ENCODE data around the gene CYP8B1.
"Not testable (repeated sequence)": the region's sequence is repeated elsewhere in the genome, so short reads cannot be mapped to it uniquely, and the experiment has no call there.

The CYP8B1 gene

GRCh38 chr3:42883251-42883930 is 7.7 kb upstream of the CYP8B1 start:
- not testable (repeated sequence) for DNase-seq

- DNase-seq = peak; percentile 79
Measured at GRCh38 chr3:42880601-42881451, 5.1 kb upstream of the CYP8B1 start.

- no peak for DNase-seq
Measured at GRCh38 chr3:42880183-42880582, 4.5 kb upstream of the CYP8B1 start.

- DNase-seq = no peak
Measured at GRCh38 chr3:42877881-42878280, 2.2 kb upstream of the CYP8B1 start.

- DNase-seq = no peak
Measured at GRCh38 chr3:42876940-42877720, 1.5 kb upstream of the CYP8B1 start.

- no peak for DNase-seq
Measured at GRCh38 chr3:42876401-42876800, 722 bp upstream of the CYP8B1 start.

- no peak for DNase-seq
Measured at GRCh38 chr3:42874749-42875148, 930 bp downstream of the CYP8B1 start.

GRCh38 chr3:42873221-42873982 is 2.3 kb downstream of the CYP8B1 start:
- no peak for DNase-seq

GRCh38 chr3:42872718-42873117 is 3.0 kb downstream of the CYP8B1 start:
- no peak for DNase-seq

- no peak for DNase-seq
Measured at GRCh38 chr3:42871592-42872196, 4.0 kb downstream of the CYP8B1 start.

GRCh38 chr3:42868841-42869240 is 6.8 kb downstream of the CYP8B1 start:
- no peak for DNase-seq

- DNase-seq = no peak
Measured at GRCh38 chr3:42867138-42867537, 8.5 kb downstream of the CYP8B1 start.

- no peak for DNase-seq
Measured at GRCh38 chr3:42865256-42865655, 10.4 kb downstream of the CYP8B1 start.

GRCh38 chr3:42864321-42864950 is 11.2 kb downstream of the CYP8B1 start:
- DNase-seq = no peak

GRCh38 chr3:42856544-42856943 is 19.1 kb downstream of the CYP8B1 start:
- DNase-seq = no peak

- no peak for DNase-seq
Measured at GRCh38 chr3:42855547-42856380, 19.9 kb downstream of the CYP8B1 start.

- DNase-seq = no peak
Measured at GRCh38 chr3:42855219-42855546, 20.5 kb downstream of the CYP8B1 start.

- DNase-seq = no peak
Measured at GRCh38 chr3:42853739-42854302, 21.9 kb downstream of the CYP8B1 start.

- no peak for DNase-seq
Measured at GRCh38 chr3:42853056-42853455, 22.6 kb downstream of the CYP8B1 start.

- DNase-seq = no peak
Measured at GRCh38 chr3:42852441-42852840, 23.2 kb downstream of the CYP8B1 start.

All from activated CD4-positive, alpha-beta T cell treated with anti-CD3 and anti-CD28 coated beads for 1 hour (primary cell).